ENCODE measurements around the gene PXYLP1.
"Not testable (repeated sequence)": the region's sequence is repeated elsewhere in the genome, so short reads cannot be mapped to it uniquely, and the experiment has no call there.

The PXYLP1 gene

GRCh38 chr3:141231101-141231951, at the start of gene PXYLP1:
TSS of gene PXYLP1 (plus strand) at chr3:141231825. CDS start at chr3:141260176, 28,351 bp downstream.
- DNase-seq: peak; percentile 97

DNA sequence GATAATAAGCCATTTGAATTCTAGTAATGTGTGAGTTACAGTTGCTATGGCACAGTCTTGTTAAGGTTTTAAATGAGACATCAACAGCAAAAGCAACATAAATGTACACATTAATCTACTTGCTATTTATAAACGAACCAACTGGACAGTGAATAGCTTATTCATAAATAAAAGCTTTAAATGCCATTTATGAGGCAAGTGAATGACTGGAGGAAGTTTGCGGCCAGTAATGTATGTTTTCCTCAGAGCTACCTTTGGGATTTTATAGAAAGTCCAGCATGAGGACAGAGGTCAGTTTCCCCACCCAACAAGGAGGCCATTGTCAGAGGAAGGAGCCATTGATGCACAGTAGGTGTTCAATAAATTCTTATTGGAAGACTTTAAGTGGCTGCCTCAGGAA, 48.0 kb upstream of the PXYLP1 start:
- DNase-seq: no peak

GRCh38 chr3:141184430-141184829, 47.2 kb upstream of the PXYLP1 start:
- DNase-seq: no peak

GRCh38 chr3:141191097-141191749, 40.4 kb upstream of the PXYLP1 start:
- DNase-seq: no peak

GRCh38 chr3:141192345-141192744, 39.3 kb upstream of the PXYLP1 start:
- peak; percentile 99 for DNase-seq

- DNase-seq: no peak
Observed at GRCh38 chr3:141193066-141193830, 38.4 kb upstream of the PXYLP1 start.

DNA sequence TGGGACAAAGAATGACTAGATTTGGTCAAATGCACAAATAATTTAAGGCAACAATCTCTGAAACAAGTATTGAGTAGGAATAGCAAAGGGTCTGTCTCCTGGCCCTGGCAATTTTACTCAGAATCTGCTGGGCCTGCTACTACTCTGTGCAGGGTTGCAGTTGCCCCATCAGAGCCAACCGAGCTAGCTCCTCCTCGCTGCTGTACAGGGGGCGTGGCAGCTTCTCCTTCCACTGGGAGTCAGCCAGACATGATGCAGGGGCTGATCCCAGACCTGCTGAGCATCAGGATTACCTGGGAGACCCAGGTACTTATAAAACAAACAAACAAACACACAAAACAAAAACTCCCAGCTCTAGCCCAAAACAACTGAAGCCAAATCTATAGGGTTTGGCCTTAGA, 30.5 kb upstream of the PXYLP1 start:
- DNase-seq: no peak

GRCh38 chr3:141202682-141203081, 28.9 kb upstream of the PXYLP1 start:
- DNase-seq: no peak

- DNase-seq: no peak
Observed at GRCh38 chr3:141203866-141204265, 27.8 kb upstream of the PXYLP1 start.

GRCh38 chr3:141204343-141204742, 27.3 kb upstream of the PXYLP1 start:
- no peak for DNase-seq

GRCh38 chr3:141211306-141211705, 20.3 kb upstream of the PXYLP1 start:
- not testable (repeated sequence) for DNase-seq

DNA sequence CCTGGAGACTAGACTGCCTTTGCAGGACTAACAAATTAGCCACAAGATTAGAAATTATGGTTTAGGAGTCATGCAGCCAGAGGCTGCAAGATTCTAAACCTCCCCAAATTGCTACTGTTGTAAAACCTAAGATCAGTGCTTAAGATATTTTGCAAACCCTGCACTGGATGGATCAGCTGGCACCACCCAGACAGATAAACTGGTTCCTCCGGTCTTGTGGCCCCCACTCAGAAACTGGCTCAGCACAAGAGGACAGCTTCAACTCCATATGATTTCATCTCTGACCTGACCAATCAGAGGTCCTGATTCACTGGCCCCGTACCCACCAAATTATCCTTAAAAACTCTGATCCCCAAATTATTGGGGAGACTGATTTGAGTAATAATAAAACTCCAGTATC, 19.5 kb upstream of the PXYLP1 start:
- DNase-seq: no peak

DNA sequence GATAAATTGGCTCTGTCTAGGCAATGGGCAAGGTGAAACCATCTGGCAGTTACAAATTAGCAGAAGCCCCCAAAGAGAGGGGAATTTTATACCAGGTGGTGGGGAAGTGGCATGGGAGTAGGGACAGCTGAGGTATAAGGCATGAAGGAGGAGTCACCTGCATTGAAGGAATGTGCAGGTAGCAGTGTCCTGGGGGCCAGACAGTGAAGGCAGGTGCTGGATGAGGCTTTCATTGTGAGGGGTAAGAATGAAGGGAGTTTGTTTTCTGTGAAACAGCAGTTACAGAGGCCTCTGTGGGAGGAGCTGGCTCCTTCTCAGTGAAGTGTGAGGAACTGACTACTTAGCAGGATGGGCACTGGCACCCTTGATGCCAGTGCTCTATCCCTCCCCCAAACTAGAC, 19.1 kb upstream of the PXYLP1 start:
- DNase-seq: no peak

DNA sequence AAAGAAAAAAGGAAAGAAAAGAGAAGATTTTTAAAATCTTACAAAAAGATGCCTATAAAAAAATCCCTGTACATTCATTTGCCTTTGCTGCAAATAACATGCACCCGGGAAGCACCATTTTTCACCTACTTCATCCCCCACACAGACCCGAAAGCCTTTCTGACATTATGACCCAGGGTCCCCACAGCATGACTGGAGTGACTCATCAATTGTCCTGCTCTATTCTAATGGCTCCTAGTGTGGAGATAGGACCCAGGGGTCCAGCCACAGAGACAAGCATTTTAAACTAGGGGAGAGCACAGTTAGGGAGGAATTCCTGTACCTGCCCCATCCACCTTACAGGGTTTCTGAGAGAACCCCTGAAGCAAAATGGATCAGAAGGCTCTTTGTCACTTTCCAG, 14.7 kb upstream of the PXYLP1 start:
- no peak for DNase-seq

GRCh38 chr3:141217389-141217788, 14.2 kb upstream of the PXYLP1 start:
- no peak for DNase-seq

- DNase-seq: no peak
Observed at GRCh38 chr3:141218162-141218835, 13.3 kb upstream of the PXYLP1 start.

- DNase-seq: no peak
Observed at GRCh38 chr3:141218926-141219325, 12.7 kb upstream of the PXYLP1 start.

DNA sequence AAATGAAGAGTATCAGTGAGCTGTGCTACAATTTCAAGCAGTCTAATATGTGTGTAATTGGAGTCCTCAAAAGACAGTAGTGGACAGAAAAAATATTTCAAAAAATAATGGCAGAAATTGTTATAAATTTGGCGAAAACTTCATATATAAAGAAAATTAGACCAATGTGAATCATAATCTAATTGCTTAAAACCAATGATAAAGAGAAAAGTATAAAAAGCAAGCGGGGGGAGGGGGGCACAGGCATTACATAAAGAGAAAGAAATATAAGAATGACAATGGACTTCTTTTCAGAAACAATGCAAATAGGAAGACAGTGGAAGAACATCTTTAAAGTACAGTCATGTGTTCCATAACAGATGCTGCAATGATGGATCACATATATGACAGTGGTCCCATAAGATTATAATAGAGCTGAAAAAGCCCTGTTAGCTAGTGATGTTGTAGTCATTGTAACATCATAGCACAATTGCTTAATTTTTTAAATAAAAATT, 7.9 kb upstream of the PXYLP1 start:
- DNase-seq: no peak

GRCh38 chr3:141225939-141226338, 5.7 kb upstream of the PXYLP1 start:
- no peak for DNase-seq

GRCh38 chr3:141227216-141227615, 4.4 kb upstream of the PXYLP1 start:
- DNase-seq: no peak

DNA sequence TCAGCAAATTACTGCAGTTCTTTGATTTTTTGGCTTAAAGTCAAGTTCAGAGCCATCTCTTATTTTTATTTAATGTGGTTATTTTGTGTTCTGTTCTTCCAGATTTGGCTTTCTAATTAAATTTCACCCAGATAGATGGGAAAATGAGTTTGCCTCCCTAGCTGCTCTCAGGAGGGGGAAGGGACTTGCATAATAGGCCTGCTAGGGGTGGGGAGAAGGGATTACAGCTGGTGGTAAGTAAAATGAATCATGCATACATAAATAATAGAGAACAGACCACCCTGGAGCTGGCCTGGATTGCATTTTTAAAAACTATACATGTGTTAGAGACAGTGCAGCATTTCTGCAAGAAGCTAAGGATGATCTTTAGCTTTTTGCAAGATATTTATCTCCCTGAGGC, 3.9 kb upstream of the PXYLP1 start:
- no peak for DNase-seq

- DNase-seq: no peak
Observed at GRCh38 chr3:141228395-141228794, 3.2 kb upstream of the PXYLP1 start.

- no peak for DNase-seq
Observed at GRCh38 chr3:141229132-141229531, 2.5 kb upstream of the PXYLP1 start.
